ENCODE data around the gene AKIRIN2. TPM values are rescaled to one million over a fixed set of nuclear protein-coding genes. Genes with fewer than 3 reads are reported as not detected.

AKIRIN2 gene
- total and polyA plus RNA-seq, 4 donors = 20.9 to 63.1 (median 50.3) TPM

DNA sequence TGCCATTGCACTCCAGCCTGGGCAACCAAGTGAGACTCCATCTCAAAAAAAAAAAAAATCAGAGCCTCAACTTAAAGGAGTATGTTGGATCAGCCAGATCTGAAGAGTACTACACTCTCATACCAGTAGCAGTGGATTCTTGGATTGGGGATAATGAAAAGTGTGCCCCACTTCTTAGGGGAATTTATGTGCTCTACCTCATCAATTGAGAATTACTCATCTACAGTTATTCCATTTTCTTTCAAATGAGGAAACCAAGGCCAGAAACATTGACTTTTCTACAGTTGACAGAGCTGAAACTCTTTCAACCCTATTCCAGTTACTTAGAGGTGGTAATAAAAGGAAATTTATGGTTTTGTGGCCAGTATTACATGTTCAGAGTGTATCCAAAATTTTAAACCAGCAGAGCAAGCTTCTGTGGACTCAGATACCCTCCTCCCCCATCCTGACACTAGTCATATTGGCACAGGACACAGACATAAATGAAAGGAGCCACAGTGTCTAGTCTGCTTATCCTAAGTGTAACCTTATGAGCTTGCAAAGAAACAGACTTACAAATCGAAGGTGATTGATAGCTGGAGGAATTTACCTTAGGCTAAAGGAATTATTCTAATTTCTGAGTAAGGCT is 60.9 kb downstream of the AKIRIN2 start:
- 80 to 90% methylated on average over 1 of the region's 1 CpG for WGBS, 2 donors
- TF ChIP-seq, protein P1, sequence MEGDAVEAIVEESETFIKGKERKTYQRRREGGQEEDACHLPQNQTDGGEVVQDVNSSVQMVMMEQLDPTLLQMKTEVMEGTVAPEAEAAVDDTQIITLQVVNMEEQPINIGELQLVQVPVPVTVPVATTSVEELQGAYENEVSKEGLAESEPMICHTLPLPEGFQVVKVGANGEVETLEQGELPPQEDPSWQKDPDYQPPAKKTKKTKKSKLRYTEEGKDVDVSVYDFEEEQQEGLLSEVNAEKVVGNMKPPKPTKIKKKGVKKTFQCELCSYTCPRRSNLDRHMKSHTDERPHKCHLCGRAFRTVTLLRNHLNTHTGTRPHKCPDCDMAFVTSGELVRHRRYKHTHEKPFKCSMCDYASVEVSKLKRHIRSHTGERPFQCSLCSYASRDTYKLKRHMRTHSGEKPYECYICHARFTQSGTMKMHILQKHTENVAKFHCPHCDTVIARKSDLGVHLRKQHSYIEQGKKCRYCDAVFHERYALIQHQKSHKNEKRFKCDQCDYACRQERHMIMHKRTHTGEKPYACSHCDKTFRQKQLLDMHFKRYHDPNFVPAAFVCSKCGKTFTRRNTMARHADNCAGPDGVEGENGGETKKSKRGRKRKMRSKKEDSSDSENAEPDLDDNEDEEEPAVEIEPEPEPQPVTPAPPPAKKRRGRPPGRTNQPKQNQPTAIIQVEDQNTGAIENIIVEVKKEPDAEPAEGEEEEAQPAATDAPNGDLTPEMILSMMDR (IDR thresholded peaks at IDR 0.05; ENCODE audit: control extremely low read depth, extremely low read depth) = no peak
- Histone ChIP-seq H3K36me3 (ENCODE audit: control insufficient read depth in 4 of 4, insufficient read depth in 4 of 4, low read length in 4 of 4) (peaks cover 0 to 12% (median 5%) of the 10 kb centered on the region in 4 donors), H3K27me3 (ENCODE audit: control insufficient read depth in 3 of 3, insufficient read depth in 3 of 3, low read length in 2 of 3) (no peaks in the 10 kb centered on the region), H3K27ac (ENCODE audit: low read depth in 1 of 2, low read length in 1 of 2) (no peak overlapping the region), H3K4me3 (no peak overlapping the region), H3K9me3 (ENCODE audit: control insufficient read depth in 4 of 4, insufficient read depth in 3 of 4, low read length in 3 of 4) (no peaks in the 10 kb centered on the region), H3K4me1 (ENCODE audit: control insufficient read depth in 5 of 5, insufficient read depth in 5 of 5, low read length in 5 of 5) (no peaks in the 10 kb centered on the region), H3K9ac (ENCODE audit: insufficient read depth in 1 of 2, low read length in 2 of 2) (no peak overlapping the region)
- no peak for DNase-seq
- no peak for ATAC-seq (ENCODE audit: insufficient read depth, low FRiP score)

DNA sequence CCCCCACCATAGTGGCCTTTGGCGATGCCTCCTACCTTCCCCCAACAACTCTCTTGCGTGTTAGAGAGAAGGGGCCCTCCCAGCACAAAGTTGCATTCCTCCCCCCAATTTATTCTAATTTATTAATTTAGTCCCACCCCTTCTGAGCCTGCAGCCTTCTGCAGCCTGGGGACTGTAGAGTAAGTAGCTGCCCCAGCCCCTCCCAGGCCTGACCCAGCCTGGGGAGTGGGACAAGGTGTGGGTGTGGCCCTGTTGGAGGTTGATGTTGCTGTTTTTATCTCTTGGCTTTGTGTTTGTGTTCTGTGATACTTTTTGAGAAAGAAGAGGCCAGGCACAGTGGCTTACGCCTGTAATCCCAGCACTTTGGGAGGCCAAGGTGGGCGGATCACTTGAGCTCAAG is 62.7 kb downstream of the AKIRIN2 start:
- H3K4me1 ChIP-seq (ENCODE audit: control insufficient read depth in 5 of 5, insufficient read depth in 5 of 5, low read length in 5 of 5) = no peaks in the 10 kb centered on the region
- 100% methylated on average over 4 of the region's 4 CpGs for WGBS, 2 donors
- ATAC-seq (ENCODE audit: insufficient read depth, low FRiP score) (no peak), DNase-seq (no peak)
- H3K27ac ChIP-seq (ENCODE audit: low read depth in 1 of 2, low read length in 1 of 2) = no peak overlapping the region
- H3K27me3 ChIP-seq (ENCODE audit: control insufficient read depth in 3 of 3, insufficient read depth in 3 of 3, low read length in 2 of 3) = no peaks in the 10 kb centered on the region
- H3K9me3 ChIP-seq (ENCODE audit: control insufficient read depth in 4 of 4, insufficient read depth in 3 of 4, low read length in 3 of 4) = no peaks in the 10 kb centered on the region
- peaks cover 0 to 18% (median 9%) of the 10 kb centered on the region in 4 donors for H3K36me3 ChIP-seq (ENCODE audit: control insufficient read depth in 4 of 4, insufficient read depth in 4 of 4, low read length in 4 of 4)
- TF ChIP-seq, protein P1 (IDR thresholded peaks at IDR 0.05; ENCODE audit: control extremely low read depth, extremely low read depth) = no peak
- no peak overlapping the region for H3K4me3 ChIP-seq
- no peak overlapping the region for H3K9ac ChIP-seq (ENCODE audit: insufficient read depth in 1 of 2, low read length in 2 of 2)

DNA sequence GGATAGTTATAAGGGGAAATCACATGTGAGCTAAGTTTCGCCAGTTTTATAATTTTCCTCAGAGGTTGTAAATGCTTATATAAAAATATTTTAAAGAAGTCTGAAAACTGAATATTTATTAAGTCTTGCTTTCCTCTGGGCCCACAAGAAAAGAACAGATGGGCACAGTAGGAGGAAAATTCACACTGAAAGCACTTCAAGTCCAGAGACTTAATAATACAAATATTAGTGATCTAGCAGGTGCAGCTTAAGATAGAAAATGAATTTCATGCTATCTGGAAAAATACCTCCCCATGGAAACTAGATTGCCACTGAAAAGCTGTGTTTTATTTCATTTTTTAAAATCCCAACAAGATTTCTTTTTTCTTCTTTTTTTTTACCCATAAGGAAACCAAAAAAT is 64.9 kb downstream of the AKIRIN2 start:
- TF ChIP-seq, protein P1 (IDR thresholded peaks at IDR 0.05; ENCODE audit: control extremely low read depth, extremely low read depth) = no peak
- 98 to 100% methylated on average over 1 of the region's 1 CpG for WGBS, 2 donors
- H3K27me3 ChIP-seq (ENCODE audit: control insufficient read depth in 3 of 3, insufficient read depth in 3 of 3, low read length in 2 of 3) = no peaks in the 10 kb centered on the region
- ATAC-seq (ENCODE audit: insufficient read depth, low FRiP score) = no peak
- H3K9me3 ChIP-seq (ENCODE audit: control insufficient read depth in 4 of 4, insufficient read depth in 3 of 4, low read length in 3 of 4) = no peaks in the 10 kb centered on the region
- H3K36me3 ChIP-seq (ENCODE audit: control insufficient read depth in 4 of 4, insufficient read depth in 4 of 4, low read length in 4 of 4) = peaks cover 2 to 21% (median 12%) of the 10 kb centered on the region in 4 donors
- no peak overlapping the region for H3K27ac ChIP-seq (ENCODE audit: low read depth in 1 of 2, low read length in 1 of 2)
- no peak overlapping the region for H3K4me3 ChIP-seq
- H3K4me1 ChIP-seq (ENCODE audit: control insufficient read depth in 5 of 5, insufficient read depth in 5 of 5, low read length in 5 of 5) = no peaks in the 10 kb centered on the region
- DNase-seq = no peak
- no peak overlapping the region for H3K9ac ChIP-seq (ENCODE audit: insufficient read depth in 1 of 2, low read length in 2 of 2)

DNA sequence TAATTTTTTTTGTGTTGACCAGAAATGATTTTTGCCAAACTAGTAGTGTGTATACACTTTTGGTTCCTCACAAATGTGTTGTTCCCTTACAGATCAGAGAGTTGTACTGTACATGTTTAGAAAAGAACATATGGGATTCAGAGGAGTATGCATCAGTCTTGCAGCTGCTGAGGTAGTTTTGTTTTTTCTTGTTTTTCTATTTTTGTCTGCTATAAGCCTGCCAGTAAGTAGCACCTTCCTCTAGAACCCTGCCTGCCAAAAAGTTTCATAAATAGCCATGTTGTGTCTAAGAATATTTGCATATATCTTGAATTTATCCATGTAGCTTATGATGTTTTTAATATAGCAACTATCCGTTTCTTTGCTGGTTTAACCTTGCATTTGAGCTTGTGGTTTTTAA is 65.7 kb downstream of the AKIRIN2 start:
- Histone ChIP-seq H3K36me3 (ENCODE audit: control insufficient read depth in 4 of 4, insufficient read depth in 4 of 4, low read length in 4 of 4) (peaks cover 2 to 19% (median 12%) of the 10 kb centered on the region in 4 donors), H3K9me3 (ENCODE audit: control insufficient read depth in 4 of 4, insufficient read depth in 3 of 4, low read length in 3 of 4) (no peaks in the 10 kb centered on the region), H3K27me3 (ENCODE audit: control insufficient read depth in 3 of 3, insufficient read depth in 3 of 3, low read length in 2 of 3) (no peaks in the 10 kb centered on the region), H3K4me1 (ENCODE audit: control insufficient read depth in 5 of 5, insufficient read depth in 5 of 5, low read length in 5 of 5) (no peaks in the 10 kb centered on the region), H3K9ac (ENCODE audit: insufficient read depth in 1 of 2, low read length in 2 of 2) (no peak overlapping the region), H3K27ac (ENCODE audit: low read depth in 1 of 2, low read length in 1 of 2) (no peak overlapping the region), H3K4me3 (no peak overlapping the region)
- 94 to 95% methylated on average over 1 of the region's 1 CpG for WGBS, 2 donors
- DNase-seq = no peak
- no peak for ATAC-seq (ENCODE audit: insufficient read depth, low FRiP score)
- TF ChIP-seq, protein P1 (IDR thresholded peaks at IDR 0.05; ENCODE audit: control extremely low read depth, extremely low read depth) = no peak
